ENCODE results near the gene SLC7A6. TPM values are rescaled to one million over a fixed set of nuclear protein-coding genes. Genes with fewer than 3 reads are reported as not detected.
A peak's percentile ranks its signal among the peaks of the same experiment; 100 is the strongest.

Gene SLC7A6
- total and polyA plus RNA-seq, 2 of the 13 experiments (the other 11 are each of a cell fraction or from before 2014, with no cell fraction given) = 35.8 to 70.8 TPM

- TF ChIP-seq HNF1B (CRISPR knock-in tag; IDR thresholded peaks at IDR 0.05) = no peak
Observed at GRCh38 chr16:68231384-68232136, 32.8 kb upstream of the SLC7A6 start (continued).

GRCh38 chr16:68232335-68232734 is 32.0 kb upstream of the SLC7A6 start:
- Histone ChIP-seq H3K9ac (ENCODE audit: insufficient read depth, low read depth, low read length) (no peak overlapping the region), H4K20me1 (ENCODE audit: insufficient read depth, low read length) (peaks cover 44% of the 10 kb centered on the region), H3K4me3 (replicated peaks in 1 of 3; ENCODE audit: insufficient read depth in 1 of 3, low read depth in 2 of 3, low read length in 3 of 3) (no peak overlapping the region), H3K4me2 (ENCODE audit: low read depth, low read length) (no peak overlapping the region), H3K9me3 (ENCODE audit: low read length) (no peaks in the 10 kb centered on the region), H3K4me1 (ENCODE audit: insufficient read depth, low read length) (peaks cover 37% of the 10 kb centered on the region), H3K36me3 (replicated peaks in 1 of 2; ENCODE audit: control insufficient read depth in 1 of 2, insufficient read depth in 2 of 2, low read length in 2 of 2) (peaks cover 33 to 58% of the 10 kb centered on the region in 2 experiments), H3K27ac (ENCODE audit: extremely low read length, insufficient read depth, low read length) (no peak overlapping the region), H3K27me3 (ENCODE audit: control insufficient read depth in 1 of 2, insufficient read depth in 2 of 2, low read length in 2 of 2) (no peaks in the 10 kb centered on the region; a peak in 1 of 5 replicates), H3K79me2 (ENCODE audit: insufficient read depth, low read length) (peaks cover 29% of the 10 kb centered on the region), H2AFZ (ENCODE audit: low read length) (no peak overlapping the region)
- TF ChIP-seq RBFOX2 (IDR thresholded peaks at IDR 0.05; ENCODE audit: low read depth, low read length) (peak; percentile 56), WIZ (CRISPR knock-in tag; IDR thresholded peaks at IDR 0.05) (no peak), AGO2 (optimal IDR thresholded peaks at IDR 0.05; ENCODE audit: low read depth, low read length) (peak; percentile 80), ZBTB33 (CRISPR knock-in tag; IDR thresholded peaks at IDR 0.05) (peak; percentile 84), PRDM15 (CRISPR knock-in tag; IDR thresholded peaks at IDR 0.05) (no peak), AGO1 (IDR thresholded peaks at IDR 0.05; ENCODE audit: low read depth, low read length, poor library complexity, severe bottlenecking) (peak; percentile 55), RBM22 (optimal IDR thresholded peaks at IDR 0.05; ENCODE audit: low read length) (peak; percentile 13), ZBTB38 (CRISPR knock-in tag; IDR thresholded peaks at IDR 0.05) (peak; percentile 17; the same call in 1 of the 2 replicates)
- no peak for DNase-seq (ENCODE audit: low spot score)
- intact Hi-C loops (cut with micrococcal nuclease; ENCODE audit: unreplicated experiment) = no loop called here
- ATAC-seq = no peak
- BruUV-seq (replicated peaks) = no TSS peak
- POLR2A ChIA-PET = no interaction called here
- in situ Hi-C loops (cut with HindIII; ENCODE audit: extremely low pct_ligation_motif_present, low pct_unique_long_range_greater_than_20kb) = loop anchor here (10.0 kb wide), 1 partner anchor 148 kb away; the partner anchor contains the start of gene NFATC3
- WGBS (ENCODE audit: low lambda C conversion rate) = 98% methylated on average over 15 of the region's 16 CpGs
- no peak for FAIRE-seq
- CTCF ChIA-PET (ENCODE audit: low intra/inter-chr PET ratio, low total read pairs) = no interaction called here
